ENCODE measurements around the gene KRTAP5-4. TPM values are rescaled to one million over a fixed set of nuclear protein-coding genes. Genes with fewer than 3 reads are reported as not detected.

KRTAP5-4 gene
- total RNA-seq, 1 experiment from 2014 or later: not detected

DNA sequence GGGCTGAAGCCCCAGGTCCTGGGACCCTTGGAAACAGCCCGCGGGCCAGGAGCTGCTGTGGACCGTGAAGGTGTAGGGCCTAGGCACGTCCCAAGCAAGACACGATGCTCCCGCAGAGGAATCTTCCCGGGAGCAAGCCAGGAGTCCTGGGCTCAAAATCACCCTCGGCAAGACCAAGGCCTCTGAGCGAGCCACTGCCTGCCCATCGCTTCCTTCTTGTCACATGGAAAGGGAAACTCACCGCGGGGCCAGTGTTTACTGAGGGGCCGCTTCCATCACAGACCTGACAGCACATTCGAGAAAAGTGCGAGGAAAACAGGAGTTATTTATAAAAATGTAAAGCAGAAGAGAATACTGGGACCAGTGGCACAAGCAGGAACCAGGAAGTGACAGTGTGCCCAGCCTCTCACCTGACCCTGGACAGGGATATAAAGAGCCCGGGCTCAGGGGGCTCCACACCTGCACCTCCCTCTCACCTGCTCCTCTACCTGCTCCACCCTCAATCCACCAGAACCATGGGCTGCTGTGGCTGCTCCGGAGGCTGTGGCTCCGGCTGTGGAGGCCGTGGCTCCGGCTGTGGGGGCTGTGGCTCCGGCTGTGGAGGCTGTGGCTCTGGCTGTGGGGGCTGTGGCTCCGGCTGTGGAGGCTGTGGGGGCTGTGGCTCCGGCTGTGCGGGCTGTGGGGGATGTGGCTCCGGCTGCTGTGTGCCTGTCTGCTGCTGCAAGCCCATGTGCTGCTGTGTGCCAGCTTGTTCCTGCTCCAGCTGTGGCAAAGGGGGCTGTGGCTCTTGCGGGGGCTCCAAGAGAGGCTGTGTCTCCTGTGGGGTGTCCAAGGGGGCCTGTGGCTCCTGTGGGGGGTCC lies 7.6 kb upstream of the KRTAP5-4 start, which contains the start of gene KRTAP5-5:
KRTAP5-5 (plus strand) TSS at position 450 of the 860 bp plus-strand sequence; CDS start at position 516, 66 bp downstream.
- no peak within 1 kb of the TSS for H3K27ac ChIP-seq
- H3K4me3 ChIP-seq: no peak within 1 kb of the TSS
- CTCF ChIA-PET: interaction anchor here (0.6 kb wide), 1 partner anchor 76 kb away, joined by 3 read pairs; no protein-coding TSS in a partner anchor
- DNase-seq: no peak
- TF ChIP-seq, protein P1, sequence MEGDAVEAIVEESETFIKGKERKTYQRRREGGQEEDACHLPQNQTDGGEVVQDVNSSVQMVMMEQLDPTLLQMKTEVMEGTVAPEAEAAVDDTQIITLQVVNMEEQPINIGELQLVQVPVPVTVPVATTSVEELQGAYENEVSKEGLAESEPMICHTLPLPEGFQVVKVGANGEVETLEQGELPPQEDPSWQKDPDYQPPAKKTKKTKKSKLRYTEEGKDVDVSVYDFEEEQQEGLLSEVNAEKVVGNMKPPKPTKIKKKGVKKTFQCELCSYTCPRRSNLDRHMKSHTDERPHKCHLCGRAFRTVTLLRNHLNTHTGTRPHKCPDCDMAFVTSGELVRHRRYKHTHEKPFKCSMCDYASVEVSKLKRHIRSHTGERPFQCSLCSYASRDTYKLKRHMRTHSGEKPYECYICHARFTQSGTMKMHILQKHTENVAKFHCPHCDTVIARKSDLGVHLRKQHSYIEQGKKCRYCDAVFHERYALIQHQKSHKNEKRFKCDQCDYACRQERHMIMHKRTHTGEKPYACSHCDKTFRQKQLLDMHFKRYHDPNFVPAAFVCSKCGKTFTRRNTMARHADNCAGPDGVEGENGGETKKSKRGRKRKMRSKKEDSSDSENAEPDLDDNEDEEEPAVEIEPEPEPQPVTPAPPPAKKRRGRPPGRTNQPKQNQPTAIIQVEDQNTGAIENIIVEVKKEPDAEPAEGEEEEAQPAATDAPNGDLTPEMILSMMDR (conservative IDR thresholded peaks at IDR 0.05): no peak
- no peak for TF ChIP-seq EZH2 (IDR thresholded peaks at IDR 0.05; ENCODE audit: low read depth)
- no peaks in the 10 kb centered on the region for H3K9me2 ChIP-seq (ENCODE audit: insufficient read depth)
- H3K36me3 ChIP-seq (ENCODE audit: low read depth): no peaks in the 10 kb centered on the region
- H3K9me3 ChIP-seq (ENCODE audit: insufficient read depth, low read depth): no peaks in the 10 kb centered on the region
- H4K20me1 ChIP-seq (ENCODE audit: insufficient read depth): no peaks in the 10 kb centered on the region
- no peaks in the 10 kb centered on the region for H3K79me2 ChIP-seq (ENCODE audit: low read depth)
- no peak within 1 kb of the TSS for H3K4me2 ChIP-seq
- intact Hi-C loops (cut with micrococcal nuclease; ENCODE audit: unreplicated experiment): loop anchor here (5.0 kb wide), 1 partner anchor 82 kb away; no protein-coding TSS in a partner anchor
- BruUV-seq (replicated peaks): no TSS peak
- POLR2A ChIA-PET (ENCODE audit: unreplicated experiment): no interaction called here
- no peaks in the 10 kb centered on the region for H3K4me1 ChIP-seq (replicated peaks; ENCODE audit: insufficient read depth)
- H3K27me3 ChIP-seq (ENCODE audit: insufficient read depth, low read depth): peaks cover 73% of the 10 kb centered on the region
- H2AFZ ChIP-seq: no peak within 1 kb of the TSS
- no peaks in the 10 kb centered on the region for H3F3A ChIP-seq (ENCODE audit: insufficient read depth, low read depth)

DNA sequence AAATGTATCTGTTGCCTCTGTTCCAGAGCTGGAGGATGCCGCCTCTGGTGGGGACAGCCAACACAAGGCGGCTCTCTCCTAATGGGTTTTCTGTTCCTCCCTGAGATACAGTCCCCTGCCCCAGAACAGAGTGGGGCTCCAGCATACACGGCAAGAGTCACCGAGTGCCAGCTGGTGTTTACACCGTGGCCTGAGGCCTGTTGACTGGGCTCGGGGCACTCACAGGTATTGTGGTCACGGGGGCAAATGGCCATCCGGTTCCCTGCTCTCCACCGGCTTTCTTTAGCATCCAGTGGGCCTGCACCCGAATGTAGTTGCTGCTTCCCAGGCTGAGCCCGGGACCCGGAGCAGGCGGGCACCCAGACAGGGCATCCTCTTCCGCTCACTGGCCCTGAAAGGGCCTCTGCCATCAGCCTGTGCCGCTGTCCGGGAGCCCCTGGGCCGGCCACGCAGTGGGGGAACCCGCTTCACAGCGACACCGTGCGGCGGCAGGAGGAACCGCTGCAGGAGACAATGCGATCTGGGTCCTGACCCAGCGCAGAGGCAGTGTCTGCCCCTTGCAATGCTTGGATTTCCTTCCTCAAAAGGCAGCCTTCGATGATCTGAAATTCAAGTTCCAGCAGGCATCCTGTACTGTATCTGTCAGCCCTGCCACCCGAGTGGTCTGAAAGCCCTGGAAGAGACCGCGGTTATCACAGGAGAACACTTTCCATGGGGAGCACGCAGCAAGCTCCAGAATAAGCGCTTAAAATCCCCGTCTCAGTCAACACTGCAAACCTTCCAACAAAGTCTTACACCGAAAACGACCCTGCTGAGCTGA lies 6.8 kb upstream of the KRTAP5-4 start:
- no peaks in the 10 kb centered on the region for H3K4me1 ChIP-seq (replicated peaks; ENCODE audit: insufficient read depth)
- CTCF ChIA-PET: no interaction called here
- intact Hi-C loops (cut with micrococcal nuclease; ENCODE audit: unreplicated experiment): loop anchor here (5.0 kb wide), 1 partner anchor 81 kb away; no protein-coding TSS in a partner anchor

DNA sequence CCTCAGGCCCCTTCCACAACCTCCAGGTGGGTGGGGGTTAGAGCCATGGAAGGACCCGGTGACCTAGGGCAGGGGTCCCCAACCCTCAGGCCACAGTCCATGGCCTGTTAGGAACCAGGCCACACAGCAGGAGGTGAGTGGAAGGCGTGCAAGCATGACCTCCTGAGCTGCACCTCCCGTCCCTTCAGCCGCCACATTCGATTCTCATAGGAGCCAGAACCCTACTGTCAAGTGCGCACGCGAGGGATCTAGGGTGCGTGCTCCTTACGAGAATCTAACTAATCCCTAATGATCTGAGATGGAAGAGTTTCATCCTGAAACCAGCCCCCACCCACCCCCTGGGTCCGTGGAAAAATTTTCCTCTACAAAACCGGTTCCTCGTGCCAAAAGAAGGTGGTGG lies 3.6 kb upstream of the KRTAP5-4 start:
- Histone ChIP-seq H2AFZ (no peak overlapping the region), H3K27me3 (ENCODE audit: insufficient read depth, low read depth) (peaks cover 52% of the 10 kb centered on the region), H3F3A (ENCODE audit: insufficient read depth, low read depth) (no peaks in the 10 kb centered on the region), H3K4me1 (replicated peaks; ENCODE audit: insufficient read depth) (no peaks in the 10 kb centered on the region), H4K20me1 (ENCODE audit: insufficient read depth) (no peaks in the 10 kb centered on the region), H3K36me3 (ENCODE audit: low read depth) (no peaks in the 10 kb centered on the region), H3K27ac (no peak overlapping the region), H3K4me3 (no peak overlapping the region), H3K4me2 (no peak overlapping the region), H3K9me2 (ENCODE audit: insufficient read depth) (no peaks in the 10 kb centered on the region), H3K79me2 (ENCODE audit: low read depth) (no peaks in the 10 kb centered on the region), H3K9me3 (ENCODE audit: insufficient read depth, low read depth) (no peaks in the 10 kb centered on the region)
- no TSS peak for BruUV-seq (replicated peaks)
- ChIA-PET CTCF (no interaction called here), POLR2A (ENCODE audit: unreplicated experiment) (no interaction called here)
- TF ChIP-seq, protein P1 (conservative IDR thresholded peaks at IDR 0.05): no peak
- TF ChIP-seq EZH2 (IDR thresholded peaks at IDR 0.05; ENCODE audit: low read depth): no peak
- intact Hi-C loops (cut with micrococcal nuclease; ENCODE audit: unreplicated experiment): loop anchor here (5.0 kb wide), 1 partner anchor 78 kb away; no protein-coding TSS in a partner anchor
- no peak for DNase-seq

More for the DNA sequence above, 6.8 kb upstream of the KRTAP5-4 start:
- H3F3A ChIP-seq (ENCODE audit: insufficient read depth, low read depth): no peaks in the 10 kb centered on the region
- POLR2A ChIA-PET (ENCODE audit: unreplicated experiment): no interaction called here
- H3K27ac ChIP-seq: no peak overlapping the region
- no peak for TF ChIP-seq EZH2 (IDR thresholded peaks at IDR 0.05; ENCODE audit: low read depth)
- TF ChIP-seq, protein P1 (conservative IDR thresholded peaks at IDR 0.05): peak; percentile 81
- no peaks in the 10 kb centered on the region for H3K9me2 ChIP-seq (ENCODE audit: insufficient read depth)
- DNase-seq: peak in 1 of 2 experiments; percentile 52
- H3K9me3 ChIP-seq (ENCODE audit: insufficient read depth, low read depth): no peaks in the 10 kb centered on the region
- no peak overlapping the region for H2AFZ ChIP-seq
- H3K4me3 ChIP-seq: no peak overlapping the region
- H3K79me2 ChIP-seq (ENCODE audit: low read depth): no peaks in the 10 kb centered on the region
- H3K27me3 ChIP-seq (ENCODE audit: insufficient read depth, low read depth): peaks cover 71% of the 10 kb centered on the region
- H4K20me1 ChIP-seq (ENCODE audit: insufficient read depth): no peaks in the 10 kb centered on the region
- H3K4me2 ChIP-seq: no peak overlapping the region
- H3K36me3 ChIP-seq (ENCODE audit: low read depth): no peaks in the 10 kb centered on the region
- BruUV-seq (replicated peaks): no TSS peak

Measured in PC-9 (cell line).